Sigmoid colon (tissue), 7 donors: ENCODE data around the gene LRRC72. TPM values are rescaled to one million over a fixed set of nuclear protein-coding genes. Genes with fewer than 3 reads are reported as not detected.

Experiments used
- DNase-seq: peaks from one replicate; pipeline ENCODE4 v3.0.0-alpha.2; 2019
- H3K27ac ChIP-seq, 4 donors: fragments of 200-600 bp; sonication (generic); one replicate each; pipeline ENCODE4 v1.5.1; 2016 to 2019; ENCODE audit warnings: mild to moderate bottlenecking in 1 of 4
- H3K27me3 ChIP-seq, 3 donors: fragments of 200-600 bp; sonication (generic); one replicate each; pipeline ENCODE4 v1.5.1; 2019; ENCODE audit warnings: mild to moderate bottlenecking in 1 of 3
- H3K36me3 ChIP-seq, 4 donors: fragments of 200-600 bp; sonication (generic); one replicate each; pipeline ENCODE4 v1.5.1; 2016 to 2019
- H3K4me1 ChIP-seq, 4 donors: fragments of 200-600 bp; sonication (generic); one replicate each; pipeline ENCODE4 v1.5.1; 2017 to 2019
- H3K4me3 ChIP-seq, 4 donors: fragments of 200-600 bp; sonication (generic); one replicate each; pipeline ENCODE4 v1.5.1; 2017 to 2019; ENCODE audit warnings: mild to moderate bottlenecking in 2 of 4, moderate library complexity in 1 of 4
- H3K9me3 ChIP-seq, 4 donors: fragments of 200-600 bp in 3 of 4; sonication (generic) in 3 of 4; one replicate each; pipeline versions ENCODE4 v1.5.1 to v1.6.1; 2013 to 2019
- EP300 ChIP-seq, 4 donors: sonication (generic); formaldehyde crosslinking; IDR thresholded peaks; one replicate each; pipeline ENCODE4 v1.6.1; 2017; ENCODE audit warnings: antibody characterized with exemption in 4 of 4
- POLR2A ChIP-seq, 2 donors: fragments of 450-650 bp; IDR thresholded peaks; one replicate each; pipeline ENCODE4 v1.6.1; 2016; ENCODE audit warnings: antibody characterized with exemption in 2 of 2, mild to moderate bottlenecking in 2 of 2, moderate library complexity in 2 of 2
- POLR2AphosphoS5 ChIP-seq, 4 donors: sonication (generic); formaldehyde crosslinking; IDR thresholded peaks; one replicate each; pipeline ENCODE4 v1.6.1; 2017; ENCODE audit warnings: antibody characterized with exemption in 4 of 4
- WGBS, 2 donors: extraction: QIAGEN DNeasy Blood & Tissue Kit; methylation state at CpG; one replicate each; pipeline ENCODE4 v1.1.7; 2013; 5-methylcytosine and 5-hydroxymethylcytosine counted together
- intact Hi-C: fragments of 100-400 bp; cut with DNase I; formaldehyde crosslinking; loops from one replicate; pipeline ENCODE4 v1.15.1; 2023
- polyA plus RNA-seq, 3 donors: library from polyadenylated mRNA; stranded (reverse); fragments of 200-250 nt; gene quantifications; one replicate each; pipeline ENCODE4 v1.2.3, GENCODE V29; 2013
- total RNA-seq, 4 donors: library from RNA; depleted of rRNA; stranded (reverse); fragments of >200 nt; gene quantifications; one replicate each; pipeline ENCODE4 v1.1.0, GENCODE V29; 2016
- TF ChIP-seq, protein P1 (sequence below), 4 experiments: fragments of 450-650 bp in 3 of 4; fragments of 200-600 bp in 1 of 4; IDR thresholded peaks; one replicate each; pipeline ENCODE4 v1.5.1; 2016 to 2019; ENCODE audit warnings: antibody characterized with exemption in 4 of 4, mild to moderate bottlenecking in 3 of 4, moderate library complexity in 2 of 4
- donor health status: healthy with polysubstance abuse.
- donor health status: Bipolar disorder and iron deficiency.
- donor health status: healthy.

LRRC72 gene
- total and polyA plus RNA-seq, 7 donors: not detected

DNA sequence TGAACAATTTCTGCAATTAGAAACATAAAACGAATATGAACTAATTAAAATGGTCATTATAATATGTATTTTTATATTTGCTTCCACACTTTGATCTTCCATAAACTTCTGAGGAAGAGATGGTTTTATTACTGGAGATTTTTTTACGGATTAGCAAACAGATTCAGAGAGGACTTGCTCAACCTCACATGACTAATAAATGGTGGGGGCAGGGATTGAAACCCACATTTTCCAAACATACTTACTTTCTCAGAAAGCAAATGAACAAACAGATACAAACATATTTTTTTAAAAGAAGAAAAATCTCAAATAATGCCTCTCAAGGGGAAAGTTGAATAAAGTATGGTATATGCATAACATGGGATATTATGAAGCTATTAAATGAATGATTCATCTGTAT lies 100.6 kb downstream of the LRRC72 start:
- Histone ChIP-seq H3K27ac (no peak overlapping the region), H3K27me3 (no peaks in the 10 kb centered on the region), H3K4me3 (no peak overlapping the region), H3K36me3 (peaks cover 0 to 35% (median 0%) of the 10 kb centered on the region in 4 donors), H3K9me3 (no peaks in the 10 kb centered on the region), H3K4me1 (peaks cover 0 to 11% (median 0%) of the 10 kb centered on the region in 4 donors)
- intact Hi-C loops: no loop called here
- TF ChIP-seq, protein P1, sequence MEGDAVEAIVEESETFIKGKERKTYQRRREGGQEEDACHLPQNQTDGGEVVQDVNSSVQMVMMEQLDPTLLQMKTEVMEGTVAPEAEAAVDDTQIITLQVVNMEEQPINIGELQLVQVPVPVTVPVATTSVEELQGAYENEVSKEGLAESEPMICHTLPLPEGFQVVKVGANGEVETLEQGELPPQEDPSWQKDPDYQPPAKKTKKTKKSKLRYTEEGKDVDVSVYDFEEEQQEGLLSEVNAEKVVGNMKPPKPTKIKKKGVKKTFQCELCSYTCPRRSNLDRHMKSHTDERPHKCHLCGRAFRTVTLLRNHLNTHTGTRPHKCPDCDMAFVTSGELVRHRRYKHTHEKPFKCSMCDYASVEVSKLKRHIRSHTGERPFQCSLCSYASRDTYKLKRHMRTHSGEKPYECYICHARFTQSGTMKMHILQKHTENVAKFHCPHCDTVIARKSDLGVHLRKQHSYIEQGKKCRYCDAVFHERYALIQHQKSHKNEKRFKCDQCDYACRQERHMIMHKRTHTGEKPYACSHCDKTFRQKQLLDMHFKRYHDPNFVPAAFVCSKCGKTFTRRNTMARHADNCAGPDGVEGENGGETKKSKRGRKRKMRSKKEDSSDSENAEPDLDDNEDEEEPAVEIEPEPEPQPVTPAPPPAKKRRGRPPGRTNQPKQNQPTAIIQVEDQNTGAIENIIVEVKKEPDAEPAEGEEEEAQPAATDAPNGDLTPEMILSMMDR (IDR thresholded peaks at IDR 0.05): no peak
- TF ChIP-seq EP300 (IDR thresholded peaks at IDR 0.05) (no peak), POLR2AphosphoS5 (IDR thresholded peaks at IDR 0.05) (no peak), POLR2A (IDR thresholded peaks at IDR 0.05) (no peak)
- DNase-seq: no peak
- 37 to 47% methylated on average over 2 of the region's 2 CpGs for WGBS, 2 donors

- intact Hi-C loops: no loop called here
- H3K27ac ChIP-seq: no peak overlapping the region
- H3K9me3 ChIP-seq: no peaks in the 10 kb centered on the region
- DNase-seq: no peak
- TF ChIP-seq POLR2AphosphoS5 (IDR thresholded peaks at IDR 0.05) (no peak), POLR2A (IDR thresholded peaks at IDR 0.05) (no peak), EP300 (IDR thresholded peaks at IDR 0.05) (no peak)
- TF ChIP-seq, protein P1 (IDR thresholded peaks at IDR 0.05): no peak
- 91 to 94% methylated on average over 1 of the region's 1 CpG for WGBS, 2 donors
- peaks cover 0 to 19% (median 12%) of the 10 kb centered on the region in 4 donors for H3K4me1 ChIP-seq
- H3K36me3 ChIP-seq: peaks cover 0 to 3% (median 0%) of the 10 kb centered on the region in 4 donors
- H3K27me3 ChIP-seq: no peaks in the 10 kb centered on the region
- H3K4me3 ChIP-seq: no peak overlapping the region
Observed at GRCh38 chr7:16630654-16631053, 104.0 kb downstream of the LRRC72 start.

Other genes starting within 250 kb of the LRRC72 start
- 1 to 10 TPM; 3.9 to 6.0 (median 4.5) TPM for gene CRPPA, start 105.3 kb upstream of the LRRC72 start, total RNA-seq
- 1 to 10 TPM in 1 of 3 donors, under 1 TPM in 2; 0.23 to 1.2 (median 0.48) TPM for gene CRPPA, start 105.3 kb upstream of the LRRC72 start, polyA plus RNA-seq
- gene SOSTDC1, start 61.1 kb upstream of the LRRC72 start, total RNA-seq: 1 to 10 TPM in 3 of 4 donors, under 1 TPM in 1; 0.36 to 8.7 (median 4.0) TPM
- gene SOSTDC1, start 61.1 kb upstream of the LRRC72 start, polyA plus RNA-seq: 1 to 10 TPM; 1.8 to 3.0 (median 2.5) TPM
- 10 to 100 TPM; 11.9 to 21.1 (median 14.3) TPM for gene ANKMY2, start 118.9 kb downstream of the LRRC72 start, total RNA-seq
- 10 to 100 TPM; 12.9 to 21.0 (median 18.6) TPM for gene ANKMY2, start 118.9 kb downstream of the LRRC72 start, polyA plus RNA-seq
- gene BZW2, start 119.4 kb downstream of the LRRC72 start, total RNA-seq: 10 to 100 TPM; 49.7 to 65.4 (median 58.9) TPM
- 10 to 100 TPM; 51.1 to 70.7 (median 63.8) TPM for gene BZW2, start 119.4 kb downstream of the LRRC72 start, polyA plus RNA-seq
- 1 to 10 TPM; 2.2 to 6.4 (median 3.2) TPM for gene TSPAN13, start 226.9 kb downstream of the LRRC72 start, total RNA-seq
- gene TSPAN13, start 226.9 kb downstream of the LRRC72 start, polyA plus RNA-seq: 10 to 100 TPM; 51.8 to 68.5 (median 65.5) TPM